ENCODE measurements around the gene GUK1.

GRCh38 chr1:228190182-228190581 is 50.1 kb downstream of the GUK1 start:
- TF ChIP-seq, protein P1, sequence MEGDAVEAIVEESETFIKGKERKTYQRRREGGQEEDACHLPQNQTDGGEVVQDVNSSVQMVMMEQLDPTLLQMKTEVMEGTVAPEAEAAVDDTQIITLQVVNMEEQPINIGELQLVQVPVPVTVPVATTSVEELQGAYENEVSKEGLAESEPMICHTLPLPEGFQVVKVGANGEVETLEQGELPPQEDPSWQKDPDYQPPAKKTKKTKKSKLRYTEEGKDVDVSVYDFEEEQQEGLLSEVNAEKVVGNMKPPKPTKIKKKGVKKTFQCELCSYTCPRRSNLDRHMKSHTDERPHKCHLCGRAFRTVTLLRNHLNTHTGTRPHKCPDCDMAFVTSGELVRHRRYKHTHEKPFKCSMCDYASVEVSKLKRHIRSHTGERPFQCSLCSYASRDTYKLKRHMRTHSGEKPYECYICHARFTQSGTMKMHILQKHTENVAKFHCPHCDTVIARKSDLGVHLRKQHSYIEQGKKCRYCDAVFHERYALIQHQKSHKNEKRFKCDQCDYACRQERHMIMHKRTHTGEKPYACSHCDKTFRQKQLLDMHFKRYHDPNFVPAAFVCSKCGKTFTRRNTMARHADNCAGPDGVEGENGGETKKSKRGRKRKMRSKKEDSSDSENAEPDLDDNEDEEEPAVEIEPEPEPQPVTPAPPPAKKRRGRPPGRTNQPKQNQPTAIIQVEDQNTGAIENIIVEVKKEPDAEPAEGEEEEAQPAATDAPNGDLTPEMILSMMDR (conservative IDR thresholded peaks at IDR 0.05; ENCODE audit: low read length) = no peak
- no peak for TF ChIP-seq EZH2phosphoT487 (IDR thresholded peaks at IDR 0.05; ENCODE audit: borderline replicate concordance, low read depth, low read length)
